ENCODE results near the gene RNF213. TPM values are rescaled to one million over a fixed set of nuclear protein-coding genes. Genes with fewer than 3 reads are reported as not detected.

Gene RNF213
- total RNA-seq, 1 experiment from 2014 or later, result 44.5 TPM

- Histone ChIP-seq H3K9me2 (ENCODE audit: insufficient read depth) (no peaks in the 10 kb centered on the region), H3K27me3 (ENCODE audit: insufficient read depth, low read length) (no peaks in the 10 kb centered on the region), H3K4me1 (ENCODE audit: control insufficient read depth in 1 of 2, insufficient read depth in 2 of 2, low read length in 2 of 2) (no peaks in the 10 kb centered on the region), H3K9me3 (ENCODE audit: control insufficient read depth in 1 of 2, insufficient read depth in 1 of 2, low read depth in 1 of 2, low read length in 2 of 2) (no peaks in the 10 kb centered on the region), H3K27ac (ENCODE audit: low read depth, low read length) (no peak overlapping the region), H3K9ac (ENCODE audit: low read length) (no peak overlapping the region), H2AFZ (ENCODE audit: low read depth, low read length, poor library complexity, severe bottlenecking) (no peak overlapping the region), H3K4me3 (replicated peaks in 1 of 2; ENCODE audit: low read depth in 1 of 2, low read length in 2 of 2) (no peak overlapping the region), H3K4me2 (ENCODE audit: low read length) (no peak overlapping the region), H4K20me1 (ENCODE audit: insufficient read depth) (no peaks in the 10 kb centered on the region), H3K79me2 (ENCODE audit: insufficient read depth, low read length) (no peaks in the 10 kb centered on the region), H3K36me3 (ENCODE audit: control insufficient read depth in 1 of 2, insufficient read depth in 2 of 2, low read length in 2 of 2) (no peaks in the 10 kb centered on the region)
- intact Hi-C loops (cut with micrococcal nuclease), result no loop called here
- RAD21 ChIA-PET (ENCODE audit: low non-redundant PET in 1 of 2, low total read pairs in 2 of 2, uncharacterized antibody in 2 of 2, unreplicated experiment in 2 of 2), result no interaction called here
- CTCF ChIA-PET, result interaction anchor here (1.3 to 1.7 kb wide), 3 partner anchors 10 to 559 kb away, joined by 4 to 9 read pairs (median 5); partner anchors contain the start of gene ENDOV
- ATAC-seq (no peak), DNase-seq (ENCODE audit: low read depth, low spot score) (no peak)
- BruUV-seq (replicated peaks), result no TSS peak
- POLR2A ChIA-PET, result no interaction called here
- no peak for TF ChIP-seq CTCF (IDR thresholded peaks at IDR 0.05 in 2 of 3, conservative IDR thresholded peaks at IDR 0.05 in 1 of 3; ENCODE audit: borderline replicate concordance in 1 of 3, insufficient read depth in 1 of 3, low read depth in 2 of 3, low read length in 2 of 3)
- TF ChIP-seq ZBTB33 (IDR thresholded peaks at IDR 0.05; ENCODE audit: extremely low read depth, insufficient replicate concordance, low read length), result no peak
These were observed 165.3 kb downstream of the RNF213 start for GRCh38 chr17:80425835-80426426.
